Cardiac septum (tissue), 1 donor: ENCODE measurements around the gene ZNF780B. TPM values are rescaled to one million over a fixed set of nuclear protein-coding genes. Genes with fewer than 3 reads are reported as not detected.

Experiments
- DNase-seq: peaks from one replicate; pipeline ENCODE4 v3.0.0-alpha.2; 2020; ENCODE audit warnings: low spot score
- intact Hi-C: fragments of 100-400 bp; cut with DNase I; formaldehyde crosslinking; loops from one replicate; pipeline ENCODE4 v1.14.0; 2022
- total RNA-seq: library from RNA; stranded (reverse); fragmentation: NEBNext Ultra II Directional; extraction: Animal tissue kit (Norgen Biotek cat#: 25700); gene quantifications from one replicate; pipeline ENCODE4 v1.2.1, GENCODE V29; 2021
- donor health status: DM: no; HTN: no; CAD: no.

ZNF780B gene
- total RNA-seq, 1 donor from 2014 or later = 23.9 TPM

DNA sequence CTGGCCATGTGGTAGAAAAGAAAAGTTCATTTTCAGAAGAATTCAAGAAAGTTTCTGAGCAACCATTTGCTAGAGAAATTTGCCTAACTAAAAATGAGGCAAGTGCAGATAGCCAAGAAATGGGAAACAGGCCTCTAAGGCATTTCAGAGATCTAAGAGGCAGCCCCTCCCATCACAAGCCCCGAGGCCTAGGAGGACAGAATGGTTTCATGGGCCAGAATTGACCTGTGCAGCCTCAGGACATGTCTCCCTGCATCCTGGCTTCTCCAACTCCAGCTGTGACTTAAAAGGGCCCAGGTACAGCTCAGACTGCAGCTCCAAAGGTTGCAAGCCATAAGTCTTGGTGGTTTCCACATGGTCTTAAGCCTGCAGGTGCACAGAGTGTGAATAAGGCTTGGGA is 62.4 kb downstream of the ZNF780B start:
- intact Hi-C loops = no loop called here

GRCh38 chr19:39987596-39987995 is 68.4 kb downstream of the ZNF780B start:
- DNase-seq = no peak
- intact Hi-C loops = no loop called here

More for the DNA sequence above, 62.4 kb downstream of the ZNF780B start:
- no peak for DNase-seq

GRCh38 chr19:39987167-39987566 is 68.9 kb downstream of the ZNF780B start:
- intact Hi-C loops = no loop called here

DNA sequence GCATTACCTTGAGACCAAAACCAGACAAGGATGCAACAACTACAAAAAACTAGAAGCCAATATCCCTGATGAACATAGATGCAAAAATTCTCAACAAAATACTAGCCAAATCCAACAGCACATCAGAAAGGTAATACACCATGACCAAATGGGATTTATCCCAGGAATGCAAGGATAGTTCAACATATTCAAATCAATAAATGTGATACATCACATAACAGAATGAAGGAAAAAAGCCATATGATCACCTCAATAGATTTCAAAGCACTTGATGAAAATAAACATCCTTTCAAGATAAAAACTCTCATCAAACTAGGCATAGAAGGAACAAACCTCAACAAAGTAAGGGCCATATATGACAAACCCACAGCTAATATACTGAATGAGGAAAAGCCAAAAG is 69.4 kb downstream of the ZNF780B start:
- intact Hi-C loops = no loop called here

More at GRCh38 chr19:39987167-39987566, 68.9 kb downstream of the ZNF780B start:
- no peak for DNase-seq

DNA sequence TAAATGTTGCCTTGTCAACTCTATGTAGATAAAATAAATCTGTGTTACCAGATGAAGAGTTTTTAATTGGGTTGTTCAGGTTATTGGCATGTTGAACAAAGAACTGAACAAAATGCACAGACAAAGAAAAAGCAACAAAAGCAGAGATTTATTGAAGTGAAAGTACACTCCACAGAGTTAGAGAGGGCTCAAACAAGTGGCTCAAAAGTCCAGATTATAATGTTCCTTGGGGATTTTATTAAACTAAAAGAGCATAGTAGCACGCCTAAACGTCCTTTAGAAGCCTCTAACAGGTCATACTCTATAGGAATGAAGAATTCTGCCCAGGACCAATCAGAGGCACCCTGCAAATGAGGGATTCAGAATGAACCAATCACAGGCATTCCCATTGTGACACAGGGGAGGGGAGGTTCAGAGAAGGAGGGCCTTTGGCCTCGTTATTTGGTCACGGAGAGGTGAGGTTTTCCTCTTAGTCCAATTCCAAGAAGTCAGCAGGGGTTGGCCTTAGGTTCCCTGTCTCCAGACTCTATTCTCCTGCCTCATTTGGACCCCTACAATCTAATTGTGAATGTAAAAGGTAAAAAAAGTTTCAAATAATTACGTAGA is 72.2 kb downstream of the ZNF780B start:
- intact Hi-C loops = no loop called here
- no peak for DNase-seq

More for the DNA sequence above, 69.4 kb downstream of the ZNF780B start:
- no peak for DNase-seq

DNA sequence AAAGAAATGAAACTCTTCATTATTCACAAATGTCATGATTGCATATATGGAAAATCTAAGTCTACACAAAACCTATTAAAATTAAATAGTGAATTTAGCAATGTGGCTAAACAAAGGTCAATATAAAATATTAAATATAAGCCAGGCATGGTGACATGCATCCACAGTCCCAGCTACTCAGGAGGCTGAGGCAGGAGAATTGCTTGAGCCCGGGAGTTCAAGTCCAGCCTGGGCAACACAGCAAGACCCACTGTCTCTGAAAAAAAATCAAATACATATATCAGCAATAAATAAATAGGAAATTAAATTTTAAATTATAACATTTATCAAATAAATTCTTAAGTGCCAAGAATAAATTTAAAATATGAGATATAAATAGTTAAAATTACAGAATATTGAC is 73.1 kb downstream of the ZNF780B start:
- intact Hi-C loops = no loop called here
- no peak for DNase-seq

Other genes starting within 250 kb of the ZNF780B start
- gene DYRK1B, start 222.1 kb downstream of the ZNF780B start, total RNA-seq = 31.2 TPM
- gene FBL, start 209.9 kb downstream of the ZNF780B start, total RNA-seq = 64.8 TPM
- 14.2 TPM for gene FCGBP, start 121.6 kb downstream of the ZNF780B start, total RNA-seq
- gene PSMC4, start 85.1 kb downstream of the ZNF780B start, total RNA-seq = 70.2 TPM
- gene ZNF546, start 59.2 kb downstream of the ZNF780B start, total RNA-seq = 10.1 TPM
- 11.2 TPM for gene ZNF780A, start 34.7 kb upstream of the ZNF780B start, total RNA-seq
- gene MAP3K10, start 135.2 kb upstream of the ZNF780B start, total RNA-seq = 17.6 TPM
- not detected for gene TTC9B, start 162.2 kb upstream of the ZNF780B start, total RNA-seq
- gene CCNP, start 170.5 kb upstream of the ZNF780B start, total RNA-seq = 0.32 TPM
- 116 TPM for gene AKT2, start 229.1 kb upstream of the ZNF780B start, total RNA-seq